Dermis blood vessel endothelial cell (primary cell): ENCODE data around the gene OR1N2. TPM values are rescaled to one million over a fixed set of nuclear protein-coding genes. Genes with fewer than 3 reads are reported as not detected.
"Not testable (repeated sequence)": the region's sequence is repeated elsewhere in the genome, so short reads cannot be mapped to it uniquely, and the experiment has no call there.

ENCODE experiments used
- DNase-seq: peaks from one replicate; pipeline ENCODE4 v3.0.0; 2010
- total RNA-seq: library from RNA; depleted of rRNA; stranded (reverse); fragments of >200 nt; gene quantifications from 2 replicates; pipeline ENCODE4 v1.2.3, GENCODE V29; 2014

The OR1N2 gene, protein sequence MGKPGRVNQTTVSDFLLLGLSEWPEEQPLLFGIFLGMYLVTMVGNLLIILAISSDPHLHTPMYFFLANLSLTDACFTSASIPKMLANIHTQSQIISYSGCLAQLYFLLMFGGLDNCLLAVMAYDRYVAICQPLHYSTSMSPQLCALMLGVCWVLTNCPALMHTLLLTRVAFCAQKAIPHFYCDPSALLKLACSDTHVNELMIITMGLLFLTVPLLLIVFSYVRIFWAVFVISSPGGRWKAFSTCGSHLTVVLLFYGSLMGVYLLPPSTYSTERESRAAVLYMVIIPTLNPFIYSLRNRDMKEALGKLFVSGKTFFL
- total RNA-seq, result not detected in 2 replicates

DNA sequence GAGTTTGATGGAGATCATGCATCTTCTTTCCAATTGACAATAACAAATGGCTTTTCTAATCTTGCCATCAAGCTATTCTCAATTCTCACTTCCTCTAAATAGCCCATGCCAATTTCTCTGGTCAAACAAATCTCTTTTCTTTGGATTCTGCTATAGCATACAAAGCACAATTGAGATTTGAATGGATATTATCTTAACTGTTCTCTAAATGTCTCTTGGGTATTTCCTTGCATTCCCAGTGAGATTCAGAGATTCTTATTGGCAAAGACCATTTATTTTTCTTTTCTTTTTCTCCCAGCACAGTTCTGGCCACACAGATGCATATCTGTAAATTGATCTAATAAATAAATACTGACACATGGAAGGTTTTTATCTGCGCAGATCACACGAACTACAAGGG is at the start of gene OR1N2:
TSS of gene OR1N2 (plus strand) at position 301 of the 400 bp plus-strand sequence. CDS start 100 bp downstream, outside the sequence.
- no peak for DNase-seq

DNA sequence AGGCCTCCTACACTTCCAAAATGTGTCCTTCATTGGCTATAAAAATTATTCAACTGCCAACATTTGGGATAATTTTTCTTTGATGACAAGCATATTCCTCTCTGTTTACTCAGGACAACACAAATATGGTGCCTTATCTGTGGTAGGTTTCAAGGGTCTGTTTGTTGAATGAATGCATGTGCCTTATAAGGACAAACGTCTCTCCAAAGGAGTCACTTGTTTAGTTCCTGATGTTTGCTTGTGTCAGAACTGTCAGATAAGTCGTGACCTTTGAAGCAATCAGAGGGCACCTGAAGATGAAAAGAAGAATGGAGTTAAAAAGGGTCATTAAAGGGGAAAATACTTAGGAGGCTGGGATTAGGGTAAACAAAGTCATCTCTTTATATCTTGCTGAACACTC is 45.9 kb upstream of the OR1N2 start:
- no peak for DNase-seq

DNA sequence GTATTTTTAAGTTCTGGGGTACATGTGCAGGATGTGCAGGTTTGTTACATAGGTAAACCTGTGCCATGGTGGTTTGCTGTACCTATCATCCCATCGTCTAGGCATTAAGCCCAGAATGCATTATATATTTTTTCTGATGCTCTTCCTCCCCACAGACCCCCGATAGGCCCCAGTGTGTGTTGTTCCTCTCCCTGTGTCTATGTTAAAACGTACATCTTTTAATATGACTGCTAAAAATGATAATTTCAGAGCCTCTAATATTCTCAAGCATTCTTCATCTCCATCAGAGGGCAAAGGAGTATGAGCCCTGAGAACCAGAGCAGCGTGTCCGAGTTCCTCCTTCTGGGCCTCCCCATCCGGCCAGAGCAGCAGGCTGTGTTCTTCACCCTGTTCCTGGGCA is 42.4 kb upstream of the OR1N2 start, which contains the start of gene OR1J2:
TSS of gene OR1J2 (plus strand) at position 301 of the 400 bp plus-strand sequence. CDS start at position 301, 0 bp downstream.
- DNase-seq, result no peak

GRCh38 chr9:122518226-122518625 is 34.7 kb upstream of the OR1N2 start:
- DNase-seq, result no peak

DNA sequence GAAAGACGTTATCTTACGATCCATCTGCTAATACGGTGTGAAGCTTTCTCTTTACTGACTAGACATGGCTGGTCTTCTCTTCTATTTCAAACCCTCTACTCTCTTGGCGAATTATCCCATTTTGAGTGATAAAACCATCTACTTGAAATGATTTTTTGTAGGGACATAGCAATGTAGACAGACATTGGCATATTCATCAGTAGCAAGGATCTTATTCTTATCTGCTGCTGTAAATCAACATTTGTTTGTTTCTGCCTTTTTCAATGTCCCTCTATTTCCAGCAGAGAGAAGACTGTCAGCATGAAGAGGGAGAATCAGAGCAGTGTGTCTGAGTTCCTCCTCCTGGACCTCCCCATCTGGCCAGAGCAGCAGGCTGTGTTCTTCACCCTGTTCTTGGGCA is 34.1 kb upstream of the OR1N2 start, which contains the start of gene OR1J4:
TSS of gene OR1J4 (plus strand) at position 301 of the 400 bp plus-strand sequence. CDS start at position 301, 0 bp downstream.
- no peak for DNase-seq

DNA sequence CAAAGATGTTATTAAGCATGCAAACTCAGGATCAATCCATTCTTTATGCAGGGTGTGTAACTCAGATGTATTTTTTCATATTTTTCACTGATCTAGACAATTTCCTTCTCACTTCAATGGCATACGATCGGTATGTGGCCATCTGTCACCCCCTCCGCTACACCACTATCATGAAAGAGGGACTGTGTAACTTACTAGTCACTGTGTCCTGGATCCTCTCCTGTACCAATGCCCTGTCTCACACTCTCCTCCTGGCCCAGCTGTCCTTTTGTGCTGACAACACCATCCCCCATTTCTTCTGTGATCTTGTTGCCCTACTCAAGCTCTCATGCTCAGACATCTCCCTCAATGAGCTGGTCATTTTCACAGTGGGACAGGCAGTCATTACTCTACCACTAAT is 33.5 kb upstream of the OR1N2 start:
- DNase-seq, result no peak

- DNase-seq, result no peak
Measured at GRCh38 chr9:122526602-122527001, 26.3 kb upstream of the OR1N2 start.

DNA sequence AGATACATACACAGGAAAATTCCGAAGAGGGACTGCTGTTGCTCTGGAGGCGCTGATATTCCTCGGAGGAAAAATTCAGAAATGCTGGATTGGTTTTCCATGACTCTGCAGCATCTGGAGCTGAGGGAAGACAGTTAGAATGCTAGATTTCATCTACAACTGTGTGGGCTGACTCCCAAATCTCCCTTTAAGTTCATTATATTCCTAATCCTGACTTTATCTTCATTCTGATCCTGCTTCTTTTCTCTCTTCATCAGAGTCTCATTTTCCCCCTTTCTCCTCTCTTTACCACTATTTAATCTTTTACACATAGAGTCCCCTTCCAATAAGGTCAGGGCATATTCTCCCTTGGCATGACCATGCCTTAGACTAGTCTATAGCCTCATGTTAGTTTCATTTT is 25.7 kb upstream of the OR1N2 start, which contains the start of gene OR1N1:
TSS of gene OR1N1 (minus strand) at position 101 of the 400 bp plus-strand sequence. CDS start at position 101, 0 bp downstream.
- DNase-seq, result no peak

- not testable (repeated sequence) for DNase-seq
Measured at GRCh38 chr9:122531157-122531556, 21.8 kb upstream of the OR1N2 start.

- DNase-seq, result no peak
Measured at GRCh38 chr9:122536134-122536533, 16.8 kb upstream of the OR1N2 start.

GRCh38 chr9:122537066-122537465 is 15.8 kb upstream of the OR1N2 start:
- not testable (repeated sequence) for DNase-seq

DNA sequence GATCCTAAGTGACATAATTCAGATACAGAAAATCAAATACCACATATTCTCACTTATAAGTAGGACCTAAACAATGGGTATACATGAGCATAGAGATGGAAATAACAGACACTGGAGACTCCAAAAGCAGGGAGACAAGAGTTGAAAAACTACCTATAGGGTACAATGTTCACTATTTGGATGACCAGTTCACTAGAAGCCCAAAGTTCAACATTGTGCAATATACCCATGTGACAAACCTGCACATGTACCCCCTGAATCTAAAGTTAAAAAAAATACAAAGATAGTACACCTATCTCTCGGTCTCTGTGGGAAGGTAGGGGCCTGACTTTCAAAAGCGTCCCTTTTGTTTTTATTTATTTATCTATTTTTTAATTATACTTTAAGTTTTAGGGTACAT is 14.2 kb upstream of the OR1N2 start:
- no peak for DNase-seq

DNA sequence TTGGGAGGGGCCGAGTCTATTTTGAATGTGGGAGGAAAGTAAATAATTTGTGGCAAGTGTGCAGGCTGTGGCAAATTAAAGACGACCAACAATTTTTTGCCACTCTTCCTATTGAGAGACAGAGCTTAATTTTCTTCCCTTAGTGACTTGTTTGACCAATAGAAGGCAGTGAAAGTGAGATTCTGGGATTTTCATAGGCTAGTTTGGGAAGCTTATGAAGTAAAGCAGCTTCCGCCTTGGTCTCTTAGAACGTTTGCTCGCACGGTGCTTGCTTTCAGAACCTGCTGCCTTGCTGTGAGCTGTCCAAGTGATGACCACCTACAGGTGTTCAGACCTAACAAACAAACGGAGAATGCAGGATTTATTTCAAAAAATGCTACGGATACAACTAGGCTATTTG is 6.7 kb upstream of the OR1N2 start:
- DNase-seq, result no peak

GRCh38 chr9:122551371-122551770 is 1.5 kb upstream of the OR1N2 start:
- DNase-seq, result no peak

DNA sequence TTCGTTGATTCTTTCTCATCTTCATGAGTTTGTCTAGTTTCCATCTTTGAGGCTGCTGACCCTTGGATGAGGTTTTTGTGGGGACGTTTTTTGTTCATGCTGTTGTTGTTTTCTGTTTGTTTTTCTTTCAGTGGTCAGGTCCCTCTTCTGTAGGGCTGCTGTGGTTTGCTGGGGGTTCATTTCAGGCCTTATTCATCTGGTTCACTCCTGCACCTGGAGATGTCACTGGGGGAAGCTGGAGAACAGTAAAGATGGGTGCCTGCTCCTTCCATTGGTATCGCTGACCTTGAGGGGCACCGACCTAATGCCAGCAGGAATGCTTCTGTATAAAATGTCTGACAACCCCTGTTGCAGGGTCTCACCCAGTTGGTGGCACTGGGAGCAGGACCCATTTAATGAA is 8.5 kb downstream of the OR1N2 start:
- no peak for DNase-seq

DNA sequence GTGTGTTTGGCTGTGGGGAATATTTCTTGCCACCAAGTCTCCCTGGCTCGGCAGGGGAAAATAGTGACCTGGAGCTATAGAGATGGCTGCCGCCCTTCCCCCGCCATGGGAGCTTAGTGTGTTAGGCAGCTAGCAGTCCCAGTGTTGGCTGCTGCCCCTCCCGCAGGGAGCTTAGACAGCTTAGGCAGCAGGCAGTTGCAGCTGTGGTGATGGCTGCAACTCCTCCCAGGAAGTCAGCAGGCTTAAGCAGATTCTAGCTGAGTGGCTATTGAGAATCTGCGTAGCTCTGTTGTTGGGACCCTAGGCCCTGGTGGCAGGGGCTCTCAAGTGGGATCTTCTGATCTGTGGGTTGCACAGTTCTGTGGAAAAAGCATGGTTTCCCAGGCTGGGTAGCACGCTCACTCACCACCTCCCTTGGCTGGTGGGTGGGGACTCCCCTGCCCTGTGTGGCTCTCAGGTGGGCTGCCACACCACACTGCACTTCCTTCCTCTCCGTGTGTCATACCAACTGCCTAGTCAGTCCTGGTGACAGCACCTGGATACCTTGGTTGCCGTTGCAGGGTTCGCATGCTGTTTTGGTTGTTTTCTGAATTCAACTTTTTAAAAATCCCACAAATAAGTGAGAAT is 9.3 kb downstream of the OR1N2 start:
- DNase-seq, result no peak

DNA sequence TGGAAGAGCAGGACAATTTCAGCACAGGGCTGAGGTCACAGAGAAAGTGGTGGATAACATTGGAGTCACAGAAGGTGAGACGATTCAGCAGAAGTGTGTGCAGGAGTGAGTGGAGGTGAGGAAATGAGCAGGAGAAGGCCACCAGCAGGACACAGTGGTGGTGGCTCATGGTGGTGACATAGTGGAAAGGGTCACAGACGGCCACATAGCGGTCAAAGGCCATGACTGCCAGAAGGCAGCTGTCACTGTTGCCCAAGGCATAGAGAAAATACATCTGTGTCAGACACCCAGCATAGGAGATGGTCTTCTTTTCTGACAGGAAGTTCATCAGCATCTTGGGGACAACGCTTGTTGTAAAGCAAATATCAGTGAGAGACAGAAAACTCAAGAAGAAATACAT is 15.0 kb downstream of the OR1N2 start:
- no peak for DNase-seq

- DNase-seq, result no peak
Measured at GRCh38 chr9:122572456-122572855, 19.5 kb downstream of the OR1N2 start.

- peak; percentile 36 for DNase-seq
Measured at GRCh38 chr9:122579874-122580273, 27.0 kb downstream of the OR1N2 start.

DNA sequence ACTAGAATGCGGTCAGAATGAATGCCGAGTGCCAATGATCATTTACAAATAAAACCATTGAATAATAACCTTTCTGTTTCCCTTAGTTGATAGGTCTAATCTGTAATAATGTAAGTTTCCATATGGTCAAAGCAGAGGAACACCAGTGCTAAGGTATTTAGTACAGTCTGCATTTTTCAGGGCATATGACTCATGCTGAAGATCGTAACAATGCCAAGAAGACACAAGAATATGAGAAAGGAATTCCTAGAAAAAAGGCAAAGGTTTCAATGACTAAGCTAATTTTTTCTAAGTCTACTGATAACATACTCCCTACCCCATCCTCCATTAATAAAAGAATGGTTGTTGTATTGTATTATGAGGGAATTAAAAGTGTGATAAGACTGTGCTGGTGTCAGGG is 27.4 kb downstream of the OR1N2 start:
- DNase-seq, result peak; percentile 83

- not testable (repeated sequence) for DNase-seq
Measured at GRCh38 chr9:122583284-122583683, 30.4 kb downstream of the OR1N2 start, which contains the start of gene OR1L8. TSS of gene OR1L8 (minus strand) at chr9:122583384. CDS start at chr9:122568477, 14,907 bp downstream.
